ENCODE measurements around the gene MLST8.
"Not testable (repeated sequence)": the region's sequence is repeated elsewhere in the genome, so short reads cannot be mapped to it uniquely, and the experiment has no call there.

MLST8 gene

DNA sequence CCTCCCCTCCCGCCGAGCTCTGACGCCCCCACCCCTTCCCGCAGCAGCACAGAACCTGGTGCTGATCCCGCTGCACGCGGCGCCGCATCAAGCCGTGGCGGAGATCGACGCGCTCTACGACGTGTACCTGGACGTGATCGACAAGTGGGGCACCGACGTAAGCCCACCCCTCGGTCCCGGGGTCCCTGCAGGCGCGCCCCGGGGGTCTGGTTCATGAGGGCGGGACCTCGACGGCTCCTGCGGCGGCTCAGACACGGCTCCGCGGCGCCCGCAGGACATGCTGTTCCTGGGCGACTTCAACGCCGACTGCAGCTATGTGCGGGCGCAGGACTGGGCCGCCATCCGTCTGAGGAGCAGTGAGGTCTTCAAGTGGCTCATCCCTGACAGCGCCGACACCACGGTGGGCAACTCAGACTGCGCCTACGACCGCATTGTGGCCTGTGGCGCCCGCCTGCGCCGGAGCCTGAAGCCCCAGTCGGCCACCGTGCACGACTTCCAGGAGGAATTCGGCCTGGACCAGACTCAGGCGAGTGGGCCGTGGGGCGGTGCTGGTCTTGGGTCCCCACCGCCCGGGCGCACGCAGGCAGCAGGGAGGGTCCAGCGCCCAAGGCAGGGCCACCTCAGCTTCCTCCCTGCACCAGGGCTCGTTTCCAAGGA is 32.4 kb downstream of the MLST8 start:
- peak overlapping the region in 3 of 7 experiments; percentile 6 to 31 (median 15) for H3K4me3 ChIP-seq
- H3K27ac ChIP-seq, result no peak overlapping the region

DNA sequence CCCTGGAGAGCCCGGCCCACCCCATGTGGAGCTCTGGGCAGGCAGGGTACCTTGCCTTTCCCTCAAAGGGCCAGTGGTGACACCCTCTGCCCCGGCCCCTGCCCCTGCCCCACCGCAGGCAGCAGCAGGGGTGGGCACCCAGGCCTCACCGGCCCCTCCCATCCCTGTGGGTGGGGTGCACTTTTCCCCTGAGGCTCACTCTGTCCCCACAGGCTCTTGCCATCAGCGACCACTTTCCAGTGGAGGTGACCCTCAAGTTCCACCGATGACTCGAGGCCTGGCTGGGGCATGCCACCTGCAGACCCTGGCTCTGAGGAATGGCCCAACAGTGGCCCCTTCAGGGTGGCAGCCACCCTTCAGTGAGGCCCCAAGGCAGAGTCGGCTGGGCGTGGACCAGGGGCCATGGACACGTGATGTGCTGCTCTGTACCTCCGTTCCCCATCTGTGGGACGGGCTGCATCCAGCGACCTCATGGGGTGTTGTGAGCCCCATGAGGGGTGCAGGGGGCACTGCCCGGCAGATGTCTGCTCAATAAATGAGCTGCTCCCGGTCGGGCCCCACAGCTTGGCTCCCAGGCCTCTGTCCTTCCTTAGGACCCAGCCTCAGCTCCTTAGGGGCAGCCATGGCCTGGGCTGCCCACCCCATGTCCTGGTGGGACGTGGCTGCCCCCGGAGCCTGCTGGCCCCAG is 33.0 kb downstream of the MLST8 start:
- H3K27ac ChIP-seq, result no peak overlapping the region
- H3K4me3 ChIP-seq, result peak overlapping the region in 1 of 7 experiments; percentile 6

DNA sequence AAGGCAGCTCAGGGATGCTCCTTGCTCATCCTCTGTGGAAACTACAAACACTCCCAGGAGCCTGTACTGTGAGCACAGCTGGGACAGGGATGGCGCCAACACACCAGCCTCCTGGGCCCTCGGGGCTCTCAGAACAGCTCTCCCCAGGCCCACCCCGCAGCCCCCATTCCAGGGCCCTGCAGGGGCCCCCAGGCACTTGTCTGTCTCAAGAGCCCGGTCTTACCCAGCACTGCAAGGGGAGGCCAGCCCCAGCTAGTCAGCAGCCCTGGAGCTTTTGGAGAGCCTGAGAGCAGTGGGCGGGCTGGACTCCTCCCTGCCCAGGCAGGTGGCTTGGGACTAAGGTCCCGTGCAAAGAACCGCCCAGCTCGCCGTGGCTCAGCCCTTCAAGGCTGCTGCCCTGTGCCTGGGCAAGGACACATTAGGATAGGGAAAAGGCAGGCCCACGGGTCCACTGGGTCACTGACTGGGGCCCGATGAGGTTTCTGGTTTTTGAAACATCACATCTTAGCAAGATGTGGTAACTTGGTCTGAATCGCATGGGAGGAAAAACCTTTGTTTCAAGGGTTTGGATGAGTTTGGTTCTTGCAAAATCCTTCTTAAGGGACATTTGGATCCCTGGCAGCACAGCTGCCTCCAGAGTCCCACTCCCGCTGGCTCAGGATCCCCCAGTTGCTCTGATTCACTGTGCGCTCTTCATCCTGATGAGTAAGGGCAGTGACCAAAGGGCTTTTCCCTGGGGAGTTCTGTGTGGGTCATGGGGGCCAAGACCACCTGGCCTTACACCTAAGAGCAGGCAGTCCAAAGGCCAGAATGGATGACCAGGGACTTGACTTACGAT is 33.8 kb downstream of the MLST8 start:
- Histone ChIP-seq H3K27ac (no peak overlapping the region), H3K4me3 (no peak overlapping the region)

DNA sequence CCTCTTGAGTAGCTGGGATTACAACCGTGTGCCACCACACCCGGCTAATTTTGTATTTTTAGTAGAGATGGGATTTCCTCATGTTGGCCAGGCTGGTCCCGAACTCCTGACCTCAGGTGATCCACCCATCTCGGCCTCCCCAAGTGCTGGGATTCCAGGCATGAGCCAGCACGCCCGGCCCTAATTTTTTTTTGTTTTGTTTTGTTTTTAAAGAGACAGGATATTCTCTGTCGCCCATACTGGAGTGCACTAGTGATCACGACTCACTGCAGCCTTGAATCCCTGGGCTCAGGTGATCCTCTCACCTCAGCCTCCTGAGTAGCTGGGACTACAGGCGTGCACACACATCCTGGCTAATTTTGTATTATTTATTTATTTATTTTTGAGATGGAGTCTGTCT is 35.1 kb downstream of the MLST8 start:
- not testable (repeated sequence) for H3K27ac ChIP-seq, H3K4me3 ChIP-seq

DNA sequence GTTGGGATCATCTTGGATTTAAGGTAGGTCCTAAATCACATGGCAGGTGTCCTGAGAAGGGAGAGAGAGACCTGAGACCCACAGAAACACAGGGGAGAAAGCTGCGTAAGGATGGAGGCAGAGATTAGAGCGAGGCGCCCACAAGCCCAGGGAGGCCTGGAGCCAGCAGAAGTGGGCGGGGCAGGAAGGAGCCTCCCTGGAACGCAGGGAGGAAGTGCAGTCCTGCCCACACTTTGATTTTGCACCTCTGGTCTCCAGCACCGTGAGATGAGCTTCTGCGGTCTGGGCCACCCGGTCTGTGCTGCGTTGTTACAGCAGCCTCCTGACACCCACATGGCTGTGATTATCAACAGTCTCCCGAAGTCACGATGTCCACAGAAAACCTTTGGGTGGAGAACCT is 37.3 kb downstream of the MLST8 start:
- Histone ChIP-seq H3K4me3 (no peak overlapping the region), H3K27ac (no peak overlapping the region)

DNA sequence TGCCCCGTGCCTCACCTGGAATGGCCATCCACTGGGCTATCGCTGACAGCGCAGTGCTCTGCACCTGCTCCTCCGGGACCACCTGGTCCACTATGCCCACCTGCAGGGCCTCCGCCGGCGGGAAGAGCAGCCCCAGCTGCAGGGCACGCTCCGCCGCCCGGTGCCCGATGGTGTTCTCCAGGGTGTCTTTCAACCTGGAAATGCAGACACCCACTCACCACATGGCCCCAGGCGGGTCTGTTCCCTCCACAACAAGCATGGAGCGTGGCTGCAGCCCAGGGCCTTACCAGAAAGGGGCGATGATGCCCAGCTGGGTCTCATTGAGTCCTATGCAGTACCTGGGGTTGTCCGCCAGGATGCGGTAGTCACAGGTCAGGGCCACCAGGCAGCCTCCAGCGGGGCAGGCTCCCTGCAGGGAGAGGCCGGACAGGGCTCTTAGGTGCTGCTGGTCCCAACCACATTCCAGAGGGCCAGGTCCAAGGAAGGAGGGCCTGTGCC is 37.8 kb downstream of the MLST8 start:
- H3K27ac ChIP-seq, result no peak overlapping the region
- H3K4me3 ChIP-seq, result no peak overlapping the region

DNA sequence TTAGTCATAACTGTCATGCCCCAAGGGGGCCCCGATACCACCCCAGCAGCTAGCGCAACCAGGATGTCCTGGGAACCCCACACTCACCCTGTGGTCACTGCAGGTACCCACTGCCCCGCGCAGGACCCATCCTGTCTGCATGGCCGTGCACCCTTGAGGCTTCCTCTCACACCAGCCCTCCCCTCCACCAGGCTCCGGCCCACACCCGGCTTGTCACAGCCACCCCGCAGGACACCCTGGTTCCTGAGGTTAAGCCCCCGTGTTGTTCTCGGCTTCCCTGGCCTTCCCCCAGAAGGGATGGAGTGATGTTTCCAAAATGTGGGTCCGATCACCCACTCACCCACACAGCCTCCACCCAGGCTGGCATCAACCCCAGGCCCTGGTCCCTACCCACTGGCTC is 38.5 kb downstream of the MLST8 start:
- H3K27ac ChIP-seq, result no peak overlapping the region
- no peak overlapping the region for H3K4me3 ChIP-seq

DNA sequence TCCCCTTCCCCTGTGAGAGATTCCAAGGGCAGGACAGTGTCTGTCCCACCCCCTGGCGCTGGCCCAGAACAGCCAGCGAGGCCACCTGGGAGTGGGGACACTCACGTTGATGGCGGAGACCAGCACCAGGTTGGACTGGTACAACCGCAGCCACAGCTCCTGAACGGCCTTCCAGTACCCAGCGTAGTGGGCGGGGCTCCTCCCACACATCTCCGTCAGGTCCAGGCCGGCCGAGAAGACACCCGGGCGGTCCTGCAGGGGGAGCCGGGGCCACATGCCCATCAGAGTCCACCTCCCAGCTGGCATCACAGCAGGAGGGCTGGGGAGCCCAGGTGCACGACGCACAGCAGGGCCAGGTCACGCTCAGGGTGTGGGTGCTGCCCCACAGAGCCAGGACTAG is 39.0 kb downstream of the MLST8 start:
- H3K27ac ChIP-seq, result no peak overlapping the region
- no peak overlapping the region for H3K4me3 ChIP-seq

DNA sequence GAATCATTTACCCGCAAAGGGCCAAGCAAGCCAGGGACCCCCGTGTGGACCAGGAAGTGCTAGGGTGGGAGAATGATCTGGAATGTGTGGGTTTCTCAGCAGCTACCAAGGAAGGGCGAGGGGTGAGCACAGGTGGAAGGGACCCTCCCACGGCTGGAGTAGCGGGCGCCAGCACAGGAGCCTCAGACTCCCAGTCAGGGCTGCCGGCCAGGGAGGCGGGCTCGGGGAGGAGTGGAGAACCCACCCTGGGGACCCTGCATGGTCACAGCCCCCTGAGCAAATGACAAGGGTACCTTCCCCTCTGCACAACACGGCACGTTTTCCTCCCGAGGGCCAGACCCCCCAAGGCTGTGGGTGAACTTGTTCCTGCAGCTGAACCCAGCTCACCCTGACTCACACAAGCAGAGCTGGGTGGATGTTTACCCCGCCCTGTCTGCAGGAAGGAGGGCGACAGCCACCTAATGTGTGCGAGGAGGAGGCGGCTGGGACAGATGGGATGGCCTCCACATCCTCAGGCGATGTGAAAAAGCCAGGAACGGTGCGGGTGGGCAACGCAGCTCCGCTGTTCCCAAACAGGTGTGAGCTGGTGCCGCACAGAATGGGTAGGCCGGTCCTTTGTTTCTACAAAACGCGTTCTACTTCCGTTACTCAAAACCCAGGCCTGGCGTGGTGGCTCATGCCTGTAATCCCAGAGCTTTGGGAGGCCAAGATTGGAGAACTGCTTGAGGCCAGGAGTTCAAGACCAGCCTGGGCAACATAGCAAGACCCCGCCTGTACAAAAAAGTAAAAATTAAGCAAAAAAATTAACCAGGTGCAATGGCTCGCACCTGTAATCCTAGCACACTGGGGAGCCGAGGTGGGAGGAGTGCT is 39.9 kb downstream of the MLST8 start:
- H3K27ac ChIP-seq, result no peak overlapping the region
- H3K4me3 ChIP-seq, result no peak overlapping the region

DNA sequence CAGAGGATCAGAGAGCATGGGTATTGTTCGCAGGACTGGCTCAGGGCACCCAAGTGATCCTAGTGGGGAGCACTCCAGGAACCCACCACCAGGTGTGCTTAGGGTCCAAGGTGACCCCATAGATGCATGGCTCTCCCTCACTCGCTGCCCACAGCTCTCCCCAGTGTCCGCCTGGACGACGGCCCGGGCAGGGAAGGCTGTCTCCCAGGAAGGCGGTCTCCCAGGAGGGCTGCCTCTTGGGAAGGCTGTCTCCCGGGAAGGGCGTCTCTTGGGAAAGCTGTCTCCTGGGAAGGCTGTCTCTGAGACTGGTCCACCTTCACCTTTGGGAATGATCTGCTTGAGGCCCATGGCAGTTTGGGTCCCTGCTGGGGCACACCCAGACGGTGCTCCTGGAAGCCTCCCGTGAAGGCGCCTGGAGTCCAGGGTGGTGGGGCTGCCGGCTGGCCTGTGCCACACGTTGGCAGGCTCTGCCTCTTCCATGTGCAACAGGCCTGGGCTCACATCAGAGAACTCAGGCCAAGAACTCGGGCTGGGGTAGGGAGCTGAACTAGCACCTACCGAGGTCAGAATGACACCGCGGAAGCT is 41.1 kb downstream of the MLST8 start:
- no peak overlapping the region for H3K27ac ChIP-seq
- no peak overlapping the region for H3K4me3 ChIP-seq

DNA sequence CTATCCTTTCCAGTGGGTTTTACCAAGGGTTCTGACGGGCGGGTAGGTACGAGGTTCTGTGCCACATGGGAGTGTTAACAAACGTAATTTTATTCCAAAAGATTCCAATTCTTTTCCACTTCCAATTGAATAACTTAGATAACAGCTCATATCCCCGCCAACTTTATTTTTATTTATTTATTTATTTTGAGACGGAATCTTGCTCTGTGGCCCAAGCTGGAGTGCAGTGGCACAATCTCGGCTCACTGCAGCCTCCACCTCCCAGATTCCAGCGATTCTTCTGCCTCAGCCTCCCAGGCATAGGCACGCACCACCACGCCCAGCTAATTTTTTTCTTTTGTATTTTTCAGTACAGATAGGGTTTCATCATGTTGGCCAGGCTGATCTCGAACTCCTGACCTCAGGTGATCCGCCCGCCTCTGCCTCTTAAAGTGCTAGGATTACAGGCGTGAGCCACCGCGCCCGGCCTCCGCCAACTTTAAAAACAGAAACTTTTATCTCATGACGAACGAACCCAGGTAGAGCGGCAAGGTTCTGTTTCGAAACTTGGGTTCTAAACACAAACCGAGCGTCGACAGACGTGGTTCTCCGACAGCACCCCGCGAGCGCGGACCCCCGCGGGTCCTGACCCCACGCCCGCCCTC is 45.5 kb downstream of the MLST8 start:
- Histone ChIP-seq H3K4me3 (peak overlapping the region; percentile 45 to 73 (median 60)), H3K27ac (peak overlapping the region; percentile 41 to 91 (median 84))

DNA sequence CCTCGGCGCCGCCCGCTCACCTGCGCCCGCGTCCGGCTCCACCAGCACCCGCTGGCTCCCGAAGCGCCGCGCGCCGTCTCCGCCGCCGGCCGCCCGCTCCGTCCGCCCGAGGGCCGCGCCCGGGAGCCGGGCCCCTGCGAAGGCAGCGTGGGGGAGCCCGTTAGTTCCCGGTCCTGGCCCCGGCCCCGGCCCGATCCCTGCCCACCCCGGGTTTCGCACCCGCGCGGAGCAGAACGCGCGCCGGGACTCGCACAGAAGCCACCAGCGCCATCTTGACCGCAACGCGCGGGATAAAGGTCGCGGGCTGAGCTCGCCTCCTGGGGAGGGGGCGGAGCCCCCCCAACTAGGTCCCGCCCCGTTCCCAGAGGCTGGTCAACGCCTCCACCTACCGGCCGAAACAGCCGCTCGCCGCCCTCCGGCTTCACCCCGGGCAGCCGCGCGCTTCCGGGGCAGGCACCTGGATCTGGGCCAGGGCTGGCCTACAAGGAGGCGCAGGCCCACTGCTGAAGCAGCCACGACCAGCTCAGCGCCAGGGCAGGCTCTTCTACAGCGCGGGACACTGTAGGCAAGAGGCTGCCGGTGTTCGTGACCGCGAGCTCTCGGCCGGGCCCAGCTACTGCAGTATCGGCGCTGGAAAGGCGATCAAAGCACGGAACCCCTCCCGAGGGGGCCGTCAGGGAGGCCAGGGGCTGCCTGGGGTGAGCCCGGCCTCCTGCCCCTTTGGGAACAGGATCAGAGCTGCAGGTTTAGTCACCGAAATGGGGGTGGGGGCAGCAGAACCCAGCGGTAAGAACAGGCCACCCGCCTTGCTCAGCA is 46.2 kb downstream of the MLST8 start, which contains the start of gene ECI1:
ECI1 (minus strand) TSS at position 292 of the 816 bp plus-strand sequence; CDS start at position 271, 21 bp downstream.
- Histone ChIP-seq H3K4me3 (peak within 1 kb of the TSS; percentile 45 to 73 (median 60)), H3K27ac (peak within 1 kb of the TSS; percentile 41 to 91 (median 84))

DNA sequence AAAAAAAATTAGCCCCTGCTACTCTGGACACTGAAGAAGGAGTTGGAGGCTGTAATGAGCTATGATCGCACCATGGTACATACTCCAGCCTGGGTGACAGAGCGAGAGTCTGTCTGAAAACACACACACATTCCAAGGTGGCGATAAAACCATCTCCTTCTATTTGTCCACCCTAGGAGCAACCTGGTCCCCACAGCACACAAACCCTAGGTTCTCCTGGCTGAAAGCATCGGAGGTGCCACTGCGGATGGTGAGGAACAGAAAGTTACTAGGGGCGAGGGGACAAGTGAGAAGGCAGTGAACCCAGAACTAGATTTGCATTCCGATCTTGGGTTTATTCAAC is 47.5 kb downstream of the MLST8 start:
- Histone ChIP-seq H3K27ac (peak overlapping the region in 2 of 21 experiments; percentile 85 to 90), H3K4me3 (no peak overlapping the region)

DNA sequence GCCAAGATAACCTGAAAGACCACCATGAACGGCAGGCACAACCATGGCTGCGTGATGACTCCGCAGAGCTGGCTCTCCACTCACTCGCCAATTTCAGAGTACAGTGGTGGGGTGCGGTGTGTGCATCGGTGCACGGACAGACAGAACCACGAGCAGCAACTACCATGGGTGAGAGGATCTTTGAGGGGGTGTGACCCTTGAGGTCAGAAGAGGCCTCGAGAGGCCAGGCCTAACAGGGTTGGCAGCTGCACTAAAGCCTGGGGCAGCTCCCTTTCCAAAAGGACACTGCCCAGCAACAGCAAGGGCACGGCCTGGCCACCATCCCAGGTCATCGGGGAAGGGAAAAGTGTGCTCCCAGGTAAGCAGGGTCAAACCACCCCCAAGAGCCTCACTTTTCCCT is 48.0 kb downstream of the MLST8 start:
- H3K4me3 ChIP-seq, result no peak overlapping the region
- peak overlapping the region in 1 of 21 experiments; percentile 31 for H3K27ac ChIP-seq

DNA sequence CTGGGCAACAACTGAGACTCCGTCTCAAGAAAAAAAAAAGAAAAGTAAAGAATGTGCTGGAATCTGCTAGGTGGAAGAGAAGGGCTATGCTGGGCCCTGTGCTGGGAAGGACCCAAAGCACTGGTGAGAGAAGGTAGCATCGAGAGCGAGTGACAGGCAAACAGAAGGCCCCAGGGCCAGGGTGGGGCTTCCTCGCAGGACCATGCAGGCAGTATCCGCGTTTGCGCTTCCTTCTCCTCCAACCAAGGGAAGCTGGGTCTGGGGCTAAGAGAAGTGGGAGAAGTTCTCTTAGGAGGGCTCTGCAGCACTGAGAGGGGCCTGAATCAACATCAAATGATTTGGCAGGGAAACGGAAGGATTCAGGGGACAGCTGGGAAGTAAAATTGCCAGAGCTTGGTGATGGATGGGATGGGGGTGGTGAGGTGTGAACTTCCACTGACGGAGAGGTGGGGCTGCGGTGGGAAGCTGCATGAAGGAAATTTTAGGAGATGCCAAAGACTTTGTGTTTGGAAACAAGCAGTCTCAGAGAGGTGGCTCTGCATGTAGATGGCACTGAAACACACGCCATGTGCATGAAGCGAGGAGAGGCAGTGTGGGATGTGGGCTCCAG is 51.4 kb downstream of the MLST8 start:
- H3K27ac ChIP-seq, result no peak overlapping the region
- no peak overlapping the region for H3K4me3 ChIP-seq

DNA sequence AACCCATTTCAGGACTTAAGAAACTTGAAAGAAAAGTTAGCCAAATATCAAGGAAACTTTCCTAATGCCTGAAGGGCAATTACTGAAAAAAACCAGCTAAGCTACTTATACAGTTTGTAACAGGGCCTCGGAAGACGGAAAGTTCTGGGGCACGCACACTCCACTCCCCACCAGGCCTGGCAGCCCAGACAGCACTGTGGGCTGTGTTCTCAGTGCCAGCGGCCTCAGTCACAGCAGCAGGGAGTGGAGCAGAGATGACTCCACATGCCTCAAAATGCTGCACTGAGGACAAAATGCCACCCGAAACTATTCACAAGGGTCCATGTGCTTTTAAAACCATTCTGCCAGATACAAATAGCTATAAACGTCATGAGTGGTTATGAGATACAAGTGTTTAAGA is 52.5 kb downstream of the MLST8 start:
- Histone ChIP-seq H3K27ac (no peak overlapping the region), H3K4me3 (no peak overlapping the region)

DNA sequence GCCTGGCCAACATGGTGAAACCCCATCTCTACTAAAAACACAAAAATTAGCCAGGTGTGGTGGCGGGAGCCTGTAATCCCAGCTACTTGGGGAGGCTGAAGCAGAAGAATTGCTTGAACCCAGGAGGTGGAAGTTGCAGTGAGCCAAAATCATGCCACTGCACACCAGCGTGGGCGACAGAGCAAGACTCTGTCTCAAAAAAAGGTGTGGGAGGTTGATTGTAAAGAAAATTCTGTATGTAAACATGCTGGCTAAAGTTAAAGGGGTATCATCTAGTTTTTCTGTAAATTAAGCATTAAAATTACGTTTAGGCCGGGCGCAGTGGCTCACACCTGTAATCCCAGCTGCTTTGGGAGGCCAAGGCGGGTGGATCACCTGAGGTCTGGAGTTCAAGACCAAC is 53.3 kb downstream of the MLST8 start:
- H3K27ac ChIP-seq, H3K4me3 ChIP-seq: not testable (repeated sequence)

Data from skin epidermis (tissue), 12 donors.